Measurements from ENCODE around the gene ALKBH6.

The ALKBH6 gene

DNA sequence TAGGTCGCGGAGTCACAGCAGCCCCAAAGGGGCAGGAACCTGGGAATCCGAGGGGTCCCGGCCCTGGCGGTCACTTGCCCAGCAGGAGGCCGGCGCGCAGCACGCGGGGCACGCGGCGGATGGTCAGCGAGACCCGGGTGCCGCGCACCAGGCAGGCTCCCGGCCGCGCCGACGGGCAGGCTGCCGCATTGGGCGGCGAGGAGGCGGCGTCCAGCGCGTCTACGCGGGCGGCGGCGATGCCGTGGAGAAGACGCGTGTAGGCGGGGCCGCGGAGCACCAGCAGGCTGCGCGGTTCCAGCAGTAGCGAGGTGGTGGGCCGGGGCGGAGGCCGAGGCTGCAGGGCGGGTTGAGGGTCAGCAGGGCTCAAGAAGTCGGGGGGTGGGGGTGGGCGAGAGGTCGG lies 4.8 kb downstream of the ALKBH6 start:
- H3K27ac ChIP-seq (ENCODE audit: low read length) = peak overlapping the region; percentile 49
- H3K36me3 ChIP-seq (ENCODE audit: control insufficient read depth in 2 of 2, insufficient read depth in 2 of 2, low read length in 2 of 2) = no peaks in the 10 kb centered on the region
- H3K4me1 ChIP-seq (ENCODE audit: control insufficient read depth, insufficient read depth, low read length) = peaks cover 26% of the 10 kb centered on the region
- no peaks in the 10 kb centered on the region for H3K9me3 ChIP-seq (ENCODE audit: control insufficient read depth in 2 of 2, low read length in 2 of 2)
- H3K4me3 ChIP-seq (ENCODE audit: low read length in 2 of 2) = peak overlapping the region; percentile 49 to 66
- H3K9ac ChIP-seq (ENCODE audit: low read length in 2 of 2) = peak overlapping the region; percentile 62 to 70
- H3K27me3 ChIP-seq (ENCODE audit: control insufficient read depth in 1 of 2, insufficient read depth in 2 of 2, low read length in 2 of 2) = no peaks in the 10 kb centered on the region

DNA sequence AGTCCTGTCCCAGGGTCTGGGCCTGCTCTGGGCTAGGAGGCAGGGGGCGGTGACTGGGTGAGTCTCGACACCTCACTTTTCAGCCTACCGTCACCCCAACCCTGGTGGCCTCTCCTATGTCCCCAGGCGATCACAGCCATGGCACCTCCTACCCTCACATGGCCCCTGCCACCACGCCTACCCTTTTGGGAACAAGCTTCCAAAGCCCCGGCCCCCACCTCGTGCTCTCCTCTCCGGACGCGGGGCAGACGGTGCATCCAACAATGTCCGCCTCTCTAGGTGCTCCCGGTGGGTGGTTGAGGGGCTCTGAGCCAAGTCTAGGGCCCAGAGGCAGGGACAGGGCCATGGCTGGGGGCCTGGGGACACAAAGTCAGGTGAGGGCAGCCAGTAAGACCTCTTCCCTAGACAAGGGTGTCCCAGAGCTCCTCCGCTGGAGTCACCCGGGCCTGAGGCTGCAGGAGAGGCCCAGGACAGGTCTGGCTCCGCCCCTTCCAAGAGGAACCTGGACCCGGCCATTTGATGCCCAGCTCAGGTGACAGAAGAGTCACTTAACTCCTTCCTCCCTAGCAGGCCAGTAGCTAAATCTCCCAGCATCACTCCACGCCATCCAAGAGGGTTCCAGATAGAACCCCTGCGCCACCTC lies 5.6 kb downstream of the ALKBH6 start, which contains the start of gene SYNE4:
Gene SYNE4, minus strand, starts transcription at position 478 of the 643 bp plus-strand sequence. Its CDS starts 132 bp downstream, at position 346.
- H3K27ac ChIP-seq (ENCODE audit: low read length) = peak within 1 kb of the TSS; percentile 49
- no peaks in the 10 kb centered on the region for H3K27me3 ChIP-seq (ENCODE audit: control insufficient read depth in 1 of 2, insufficient read depth in 2 of 2, low read length in 2 of 2)
- H3K4me3 ChIP-seq (ENCODE audit: low read length in 2 of 2) = peak within 1 kb of the TSS; percentile 49 to 66
- no peaks in the 10 kb centered on the region for H3K9me3 ChIP-seq (ENCODE audit: control insufficient read depth in 2 of 2, low read length in 2 of 2)
- peaks cover 25% of the 10 kb centered on the region for H3K4me1 ChIP-seq (ENCODE audit: control insufficient read depth, insufficient read depth, low read length)
- H3K36me3 ChIP-seq (ENCODE audit: control insufficient read depth in 2 of 2, insufficient read depth in 2 of 2, low read length in 2 of 2) = no peaks in the 10 kb centered on the region
- peak within 1 kb of the TSS; percentile 62 to 70 for H3K9ac ChIP-seq (ENCODE audit: low read length in 2 of 2)

DNA sequence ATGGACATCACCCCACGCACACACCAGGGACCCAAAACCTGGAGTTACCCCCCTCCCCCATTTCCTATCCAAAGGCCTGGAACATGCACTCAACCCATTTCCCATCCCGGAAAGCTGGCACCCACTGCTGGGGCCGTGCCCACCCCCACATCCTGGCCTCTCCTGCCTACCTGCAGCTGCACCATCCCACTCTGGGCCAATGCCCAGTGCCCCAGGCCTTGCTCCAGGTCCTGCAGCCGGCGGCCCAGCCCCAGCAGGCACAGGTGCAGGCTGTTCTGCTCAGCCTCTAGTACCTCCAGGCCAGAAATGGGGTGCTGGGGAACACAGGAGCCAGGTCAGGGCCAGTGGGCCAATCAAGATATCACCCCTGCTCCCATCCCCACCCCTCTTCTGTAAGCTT lies 7.1 kb downstream of the ALKBH6 start:
- Histone ChIP-seq H3K4me3 (ENCODE audit: low read length in 2 of 2) (no peak overlapping the region), H3K9me3 (ENCODE audit: control insufficient read depth in 2 of 2, low read length in 2 of 2) (no peaks in the 10 kb centered on the region), H3K4me1 (ENCODE audit: control insufficient read depth, insufficient read depth, low read length) (peaks cover 19% of the 10 kb centered on the region), H3K9ac (ENCODE audit: low read length in 2 of 2) (no peak overlapping the region), H3K27me3 (ENCODE audit: control insufficient read depth in 1 of 2, insufficient read depth in 2 of 2, low read length in 2 of 2) (no peaks in the 10 kb centered on the region), H3K27ac (ENCODE audit: low read length) (no peak overlapping the region), H3K36me3 (ENCODE audit: control insufficient read depth in 2 of 2, insufficient read depth in 2 of 2, low read length in 2 of 2) (peaks cover 2 to 4% of the 10 kb centered on the region in 2 donors)

DNA sequence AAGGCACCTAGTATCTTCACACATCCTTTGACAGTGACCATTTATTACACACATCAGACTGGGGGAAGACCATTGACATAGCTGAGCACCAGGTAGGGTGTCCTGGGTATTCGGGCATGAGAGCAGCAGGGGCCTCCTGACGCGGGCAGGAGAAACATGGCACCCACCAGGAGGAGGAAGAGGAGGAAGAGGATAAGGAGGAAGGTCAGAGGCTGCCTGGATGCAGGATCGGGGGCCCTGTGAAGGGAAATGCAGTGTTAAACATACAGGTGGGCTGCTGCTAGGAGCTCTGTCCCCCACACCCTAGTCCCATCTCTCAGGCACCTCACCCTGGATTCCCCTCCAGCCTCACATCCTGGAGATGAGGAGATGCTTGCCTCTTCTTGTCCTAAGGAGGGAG lies 10.7 kb downstream of the ALKBH6 start:
- no peak overlapping the region for H3K4me3 ChIP-seq (ENCODE audit: low read length in 2 of 2)
- H3K4me1 ChIP-seq (ENCODE audit: control insufficient read depth, insufficient read depth, low read length) = peaks cover 15% of the 10 kb centered on the region
- H3K27me3 ChIP-seq (ENCODE audit: control insufficient read depth in 1 of 2, insufficient read depth in 2 of 2, low read length in 2 of 2) = no peaks in the 10 kb centered on the region
- H3K36me3 ChIP-seq (ENCODE audit: control insufficient read depth in 2 of 2, insufficient read depth in 2 of 2, low read length in 2 of 2) = peaks cover 6 to 9% of the 10 kb centered on the region in 2 donors
- H3K27ac ChIP-seq (ENCODE audit: low read length) = no peak overlapping the region
- no peaks in the 10 kb centered on the region for H3K9me3 ChIP-seq (ENCODE audit: control insufficient read depth in 2 of 2, low read length in 2 of 2)
- H3K9ac ChIP-seq (ENCODE audit: low read length in 2 of 2) = no peak overlapping the region

DNA sequence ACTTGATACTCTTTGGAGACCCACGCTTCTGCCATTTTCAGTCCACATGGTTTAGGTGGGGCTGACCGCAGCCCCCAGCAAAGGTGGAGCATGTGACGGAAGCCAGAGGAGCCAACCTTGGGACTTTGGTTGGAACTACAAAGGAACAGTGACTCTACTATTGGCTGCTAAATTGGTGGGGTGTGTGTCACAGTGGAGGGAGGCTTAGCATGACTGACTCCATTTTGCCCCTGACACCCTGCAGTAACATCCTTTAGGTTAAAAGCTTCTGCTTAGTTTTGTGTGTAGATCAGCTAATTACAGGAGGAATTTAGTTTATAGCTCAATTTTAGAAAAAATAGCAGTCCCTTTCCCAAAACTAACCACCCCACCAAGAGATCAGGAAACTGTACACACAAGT lies 12.4 kb downstream of the ALKBH6 start:
- Histone ChIP-seq H3K36me3 (ENCODE audit: control insufficient read depth in 2 of 2, insufficient read depth in 2 of 2, low read length in 2 of 2) (peaks cover 9% of the 10 kb centered on the region in 2 donors), H3K9me3 (ENCODE audit: control insufficient read depth in 2 of 2, low read length in 2 of 2) (no peaks in the 10 kb centered on the region), H3K4me3 (ENCODE audit: low read length in 2 of 2) (no peak overlapping the region), H3K9ac (ENCODE audit: low read length in 2 of 2) (no peak overlapping the region), H3K27me3 (ENCODE audit: control insufficient read depth in 1 of 2, insufficient read depth in 2 of 2, low read length in 2 of 2) (no peaks in the 10 kb centered on the region), H3K27ac (ENCODE audit: low read length) (no peak overlapping the region), H3K4me1 (ENCODE audit: control insufficient read depth, insufficient read depth, low read length) (peaks cover 18% of the 10 kb centered on the region)

DNA sequence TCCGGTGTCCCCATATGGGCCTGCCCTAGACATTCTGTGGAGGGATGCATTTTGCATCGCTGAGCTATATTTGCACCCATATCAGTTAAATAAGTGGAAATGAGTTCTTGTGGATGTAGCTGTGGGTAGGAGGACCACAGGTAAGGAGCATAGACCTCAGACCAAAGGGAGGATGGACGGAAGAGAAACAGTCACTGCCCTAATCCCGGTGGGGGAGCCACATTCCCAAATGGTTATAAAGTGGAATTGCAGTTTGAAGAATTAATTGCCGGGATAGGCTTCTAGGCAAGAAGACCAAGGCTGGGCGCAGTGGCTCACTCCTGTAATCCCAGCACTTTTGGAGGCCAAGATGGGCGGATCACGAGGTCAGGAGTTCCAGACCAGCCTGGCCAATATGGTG lies 17.2 kb downstream of the ALKBH6 start:
- Histone ChIP-seq H3K9ac (ENCODE audit: low read length in 2 of 2) (peak overlapping the region in 1 of 2 donors; percentile 51), H3K27ac (ENCODE audit: low read length) (peak overlapping the region; percentile 79), H3K27me3 (ENCODE audit: control insufficient read depth in 1 of 2, insufficient read depth in 2 of 2, low read length in 2 of 2) (no peaks in the 10 kb centered on the region), H3K9me3 (ENCODE audit: control insufficient read depth in 2 of 2, low read length in 2 of 2) (no peaks in the 10 kb centered on the region), H3K4me1 (ENCODE audit: control insufficient read depth, insufficient read depth, low read length) (peaks cover 36% of the 10 kb centered on the region), H3K36me3 (ENCODE audit: control insufficient read depth in 2 of 2, insufficient read depth in 2 of 2, low read length in 2 of 2) (peaks cover 6 to 7% of the 10 kb centered on the region in 2 donors), H3K4me3 (ENCODE audit: low read length in 2 of 2) (peak overlapping the region; percentile 25 to 91)

DNA sequence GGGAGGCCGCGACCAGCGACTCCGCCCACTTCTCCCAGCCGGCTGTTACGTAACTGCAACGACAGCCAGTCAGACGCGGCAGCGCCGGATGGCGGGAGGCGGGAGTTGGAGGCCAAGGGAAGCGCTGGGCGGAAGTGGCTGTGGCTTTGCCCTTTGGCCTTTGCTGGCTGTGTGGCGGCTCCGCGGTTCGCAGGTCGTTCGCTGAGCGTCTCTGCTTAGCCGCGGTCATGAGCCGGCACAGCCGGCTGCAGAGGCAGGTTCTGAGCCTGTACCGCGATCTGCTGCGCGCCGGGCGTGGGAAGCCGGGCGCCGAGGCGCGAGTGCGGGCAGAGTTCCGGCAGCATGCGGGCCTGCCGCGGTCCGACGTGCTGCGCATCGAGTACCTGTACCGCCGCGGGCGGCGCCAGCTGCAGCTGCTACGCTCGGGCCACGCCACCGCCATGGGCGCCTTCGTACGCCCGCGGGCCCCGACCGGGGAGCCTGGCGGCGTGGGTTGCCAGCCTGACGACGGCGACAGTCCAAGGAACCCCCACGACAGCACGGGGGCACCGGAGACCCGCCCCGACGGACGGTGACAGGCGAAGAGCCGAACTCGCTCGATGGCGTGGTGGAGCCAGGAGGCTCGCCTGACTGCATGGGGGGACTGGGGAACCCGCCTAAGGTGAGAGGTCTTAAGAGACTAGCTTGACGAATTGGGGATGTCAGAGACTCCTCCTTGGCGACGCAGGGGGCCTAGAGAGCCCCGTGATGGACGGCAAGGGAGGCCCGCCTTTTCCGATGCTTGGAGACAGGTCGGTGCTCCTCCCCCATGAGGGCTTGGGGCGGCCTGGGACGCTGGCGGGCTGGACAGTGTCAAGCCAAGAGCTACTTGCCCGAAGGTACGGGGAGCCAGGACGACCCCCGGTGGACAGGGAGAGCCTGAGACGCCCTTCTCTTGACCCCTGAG lies 18.7 kb downstream of the ALKBH6 start, which contains the start of gene SDHAF1:
Gene SDHAF1, plus strand, starts transcription at position 141 of the 946 bp plus-strand sequence. Its CDS starts 87 bp downstream, at position 228.
- peaks cover 36% of the 10 kb centered on the region for H3K4me1 ChIP-seq (ENCODE audit: control insufficient read depth, insufficient read depth, low read length)
- peak within 1 kb of the TSS; percentile 91 for H3K4me3 ChIP-seq (ENCODE audit: low read length in 2 of 2)
- no peaks in the 10 kb centered on the region for H3K27me3 ChIP-seq (ENCODE audit: control insufficient read depth in 1 of 2, insufficient read depth in 2 of 2, low read length in 2 of 2)
- peak within 1 kb of the TSS; percentile 84 to 86 for H3K9ac ChIP-seq (ENCODE audit: low read length in 2 of 2)
- peak within 1 kb of the TSS; percentile 79 for H3K27ac ChIP-seq (ENCODE audit: low read length)
- H3K9me3 ChIP-seq (ENCODE audit: control insufficient read depth in 2 of 2, low read length in 2 of 2) = no peaks in the 10 kb centered on the region
- peaks cover 0 to 2% of the 10 kb centered on the region in 2 donors for H3K36me3 ChIP-seq (ENCODE audit: control insufficient read depth in 2 of 2, insufficient read depth in 2 of 2, low read length in 2 of 2)

DNA sequence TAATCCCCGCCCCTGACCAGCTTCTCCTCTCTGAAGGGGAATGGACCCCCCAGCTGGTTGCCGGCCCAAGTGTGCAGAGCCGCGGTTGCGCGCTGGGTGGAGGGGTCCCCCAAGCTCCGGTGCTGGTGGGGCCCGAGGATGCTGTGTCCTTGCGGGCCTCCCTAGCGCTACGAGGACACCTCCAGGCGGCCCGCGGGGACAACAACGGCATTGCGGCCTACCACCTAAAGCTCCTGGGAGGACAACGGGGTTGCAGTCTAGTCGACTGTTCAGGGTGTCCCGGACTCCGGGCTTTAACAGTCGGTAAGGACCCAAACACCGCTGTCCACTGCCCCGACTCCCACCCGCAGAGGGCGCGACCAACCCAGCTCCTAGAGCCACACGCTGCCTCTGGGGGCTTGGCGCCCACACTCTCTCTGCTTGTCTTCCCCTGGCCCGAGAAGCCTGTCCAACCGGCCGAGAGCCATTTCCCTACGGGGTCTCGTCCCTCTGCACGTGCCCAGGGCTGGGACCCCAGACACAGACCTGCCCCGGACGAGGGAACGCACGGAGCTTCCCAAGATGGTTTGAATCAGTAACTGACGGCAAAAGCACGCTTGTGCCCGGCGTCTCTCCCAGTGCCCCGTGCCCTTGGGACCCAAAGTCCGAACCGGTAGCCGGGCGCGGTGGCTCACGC lies 20.0 kb downstream of the ALKBH6 start:
- Histone ChIP-seq H3K36me3 (ENCODE audit: control insufficient read depth in 2 of 2, insufficient read depth in 2 of 2, low read length in 2 of 2) (peaks cover 0 to 2% of the 10 kb centered on the region in 2 donors), H3K4me3 (ENCODE audit: low read length in 2 of 2) (peak overlapping the region; percentile 49 to 91), H3K27me3 (ENCODE audit: control insufficient read depth in 1 of 2, insufficient read depth in 2 of 2, low read length in 2 of 2) (peaks cover 0 to 6% of the 10 kb centered on the region in 2 donors), H3K4me1 (ENCODE audit: control insufficient read depth, insufficient read depth, low read length) (peaks cover 28% of the 10 kb centered on the region), H3K9ac (ENCODE audit: low read length in 2 of 2) (peak overlapping the region in 1 of 2 donors; percentile 51), H3K27ac (ENCODE audit: low read length) (no peak overlapping the region), H3K9me3 (ENCODE audit: control insufficient read depth in 2 of 2, low read length in 2 of 2) (no peaks in the 10 kb centered on the region)

DNA sequence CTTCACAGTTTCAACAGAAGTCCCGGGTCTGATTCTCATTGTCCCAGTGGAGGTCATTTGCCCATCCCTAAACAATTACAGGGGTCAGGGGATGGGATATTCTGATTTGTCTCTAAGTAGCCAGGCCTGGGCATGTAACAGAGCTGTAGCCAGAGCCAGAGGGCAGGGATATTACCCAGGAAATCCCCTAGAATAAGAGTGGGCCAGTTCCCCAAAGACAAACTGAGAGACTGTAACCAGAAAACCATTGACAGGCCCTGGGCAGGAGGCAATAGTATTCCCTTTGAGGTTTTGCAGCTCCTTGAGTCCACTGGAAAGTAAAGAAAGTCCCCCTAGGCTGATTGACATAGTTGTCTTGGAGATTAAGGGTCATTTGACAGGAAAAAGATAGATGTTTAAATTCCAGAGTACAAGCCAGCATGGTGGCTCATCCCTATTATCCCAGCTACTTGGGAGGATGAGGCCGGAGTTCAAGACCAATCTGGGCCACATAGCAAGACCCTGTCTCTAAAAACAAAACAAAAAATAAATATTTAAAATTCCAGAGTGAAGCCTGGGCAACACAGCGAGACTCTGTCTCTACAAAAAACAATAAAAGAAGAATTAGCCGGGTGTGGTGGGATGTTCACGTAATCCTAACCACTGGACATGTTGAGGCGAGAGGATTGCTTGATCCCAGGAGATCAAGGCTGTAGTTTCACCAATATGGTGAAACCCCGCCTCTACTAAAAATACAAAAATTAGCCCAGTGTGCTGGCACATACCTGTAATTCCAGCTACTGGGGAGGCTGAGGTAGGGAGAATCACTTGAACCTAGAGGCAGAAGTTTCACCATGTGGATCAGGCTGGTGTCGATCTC lies 20.9 kb downstream of the ALKBH6 start:
- peaks cover 0 to 6% of the 10 kb centered on the region in 2 donors for H3K27me3 ChIP-seq (ENCODE audit: control insufficient read depth in 1 of 2, insufficient read depth in 2 of 2, low read length in 2 of 2)
- H3K36me3 ChIP-seq (ENCODE audit: control insufficient read depth in 2 of 2, insufficient read depth in 2 of 2, low read length in 2 of 2) = peaks cover 0 to 2% of the 10 kb centered on the region in 2 donors
- H3K4me3 ChIP-seq (ENCODE audit: low read length in 2 of 2) = no peak overlapping the region
- no peaks in the 10 kb centered on the region for H3K9me3 ChIP-seq (ENCODE audit: control insufficient read depth in 2 of 2, low read length in 2 of 2)
- no peak overlapping the region for H3K27ac ChIP-seq (ENCODE audit: low read length)
- H3K4me1 ChIP-seq (ENCODE audit: control insufficient read depth, insufficient read depth, low read length) = peaks cover 23% of the 10 kb centered on the region
- no peak overlapping the region for H3K9ac ChIP-seq (ENCODE audit: low read length in 2 of 2)

Data from stomach smooth muscle (tissue), 2 donors.